ENCODE results near the gene RNF130. TPM values are rescaled to one million over a fixed set of nuclear protein-coding genes. Genes with fewer than 3 reads are reported as not detected.

Gene RNF130
- total RNA-seq, 1 donor, result 194 TPM

DNA sequence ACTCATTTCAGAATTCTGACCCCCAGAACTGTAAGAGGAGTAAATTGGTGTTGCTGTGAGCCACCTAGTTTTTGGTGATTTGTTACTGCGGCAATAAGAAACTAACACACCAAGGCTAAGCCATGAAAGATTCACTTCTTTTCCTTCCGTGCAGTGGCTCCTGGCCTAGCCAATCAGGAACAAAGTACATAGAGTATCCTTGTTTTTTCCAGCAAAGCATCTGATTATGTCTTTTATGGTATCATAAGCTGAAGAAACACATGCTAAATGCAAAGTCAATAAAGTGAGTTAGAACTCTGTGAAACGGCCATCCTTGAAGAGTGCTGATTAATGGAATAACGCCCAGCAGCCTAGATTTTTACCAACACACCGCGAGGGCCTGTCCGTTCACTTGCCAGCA, 11.4 kb downstream of the RNF130 start:
- no peak for DNase-seq (ENCODE audit: low read depth in 2 of 3, low spot score in 2 of 3)

- DNase-seq (ENCODE audit: low read depth in 2 of 3, low spot score in 2 of 3), result no peak
These were observed 12.2 kb downstream of the RNF130 start for GRCh38 chr5:180059326-180059725.

DNA sequence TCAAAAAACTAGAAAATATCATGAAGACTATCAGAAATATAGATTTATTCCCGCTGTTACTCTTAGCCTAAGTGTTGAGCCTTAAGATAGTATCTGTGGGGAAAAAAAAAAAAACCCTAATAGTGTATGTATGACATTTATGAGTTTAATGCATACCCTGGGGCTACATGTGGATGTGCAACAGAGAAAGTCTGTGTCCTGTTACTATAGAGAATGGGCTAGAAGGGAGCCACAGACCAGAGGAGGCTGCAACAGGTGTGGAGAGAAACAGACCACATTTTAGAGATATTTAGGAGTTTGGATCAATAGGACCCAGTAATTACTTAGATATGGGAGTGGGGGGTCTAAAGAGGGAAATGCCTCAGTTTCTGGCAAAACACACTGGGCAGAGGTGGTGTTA, 15.4 kb downstream of the RNF130 start:
- no peak for DNase-seq (ENCODE audit: low read depth in 2 of 3, low spot score in 2 of 3)

DNA sequence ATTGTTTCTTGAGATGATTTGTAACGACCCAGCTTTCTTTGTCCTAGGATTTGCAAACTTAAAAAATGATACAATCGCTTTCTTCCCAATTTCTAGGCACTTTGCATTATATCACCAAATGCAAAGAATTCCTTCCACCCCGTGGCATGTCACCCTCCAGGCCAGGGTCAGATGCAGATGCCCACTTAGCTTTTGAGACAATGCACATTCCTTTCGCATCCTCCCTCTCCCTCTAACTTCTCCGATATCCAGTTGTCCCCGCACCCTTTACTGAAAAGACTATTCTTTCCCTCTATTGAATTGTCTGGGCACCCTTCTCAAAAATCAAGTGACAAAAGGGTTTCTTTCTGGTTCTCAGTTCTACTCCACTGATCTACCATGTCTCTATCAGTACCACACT, 17.3 kb downstream of the RNF130 start:
- DNase-seq (ENCODE audit: low read depth in 2 of 3, low spot score in 2 of 3), result no peak

- DNase-seq (ENCODE audit: low read depth in 2 of 3, low spot score in 2 of 3), result no peak
These were observed 18.4 kb downstream of the RNF130 start for GRCh38 chr5:180053061-180053602.

GRCh38 chr5:180052211-180052818, 19.2 kb downstream of the RNF130 start:
- no peak for DNase-seq (ENCODE audit: low read depth in 2 of 3, low spot score in 2 of 3)

DNA sequence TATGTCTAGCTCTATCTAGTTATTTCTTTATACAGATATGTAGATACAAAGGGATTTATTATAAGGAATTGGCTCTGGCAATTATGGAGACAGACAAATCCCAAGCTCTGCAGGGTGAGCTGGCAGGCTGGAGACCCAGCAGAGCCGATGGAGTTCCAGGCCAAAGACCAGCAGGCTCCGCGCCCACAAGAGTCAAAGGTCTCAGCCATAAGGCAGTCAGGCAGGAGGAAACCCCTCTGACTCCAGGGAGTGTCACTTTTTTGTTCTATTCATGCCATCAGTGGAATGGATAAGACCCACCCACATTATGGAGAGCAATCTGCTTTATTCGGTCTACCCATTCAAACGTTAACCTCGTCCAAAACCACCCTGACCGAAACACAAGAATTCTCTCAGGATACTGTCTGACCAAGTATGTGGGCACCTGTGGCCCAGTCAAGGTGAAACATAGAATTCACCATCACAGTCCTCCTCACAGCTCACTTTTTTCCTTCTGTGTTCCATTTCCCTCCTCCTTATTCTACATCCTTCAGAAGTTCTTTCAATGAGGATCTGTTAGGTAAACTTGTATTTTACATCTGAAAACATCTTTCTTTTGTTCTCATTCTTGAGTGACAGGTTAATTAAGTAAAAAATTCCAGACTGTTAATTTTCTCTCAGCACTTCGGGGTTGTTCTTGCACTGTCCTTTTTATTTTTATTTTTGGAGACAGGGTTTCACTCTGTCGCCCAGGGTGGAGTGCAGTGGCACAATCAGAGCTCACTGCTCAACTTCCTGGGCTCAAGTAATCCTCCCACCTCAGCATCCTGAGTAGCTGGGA, 21.2 kb downstream of the RNF130 start:
- no peak for DNase-seq (ENCODE audit: low read depth in 2 of 3, low spot score in 2 of 3)

DNA sequence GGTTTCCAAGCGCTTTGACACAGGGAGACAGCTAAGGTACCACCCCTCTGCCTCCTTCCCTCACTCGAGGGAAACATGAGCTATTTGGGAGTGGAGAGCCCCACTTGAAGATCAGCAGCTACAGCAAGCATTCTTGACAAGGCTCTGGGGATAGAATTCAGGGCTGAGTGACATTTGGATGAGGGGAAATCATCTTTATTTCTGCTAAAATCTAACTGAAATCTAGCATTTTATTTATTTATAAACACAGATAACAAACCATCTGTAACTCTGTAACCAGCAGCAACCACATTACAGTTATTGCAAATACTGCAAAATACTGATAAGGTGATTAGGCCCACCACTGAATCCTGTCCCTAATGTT, 22.4 kb downstream of the RNF130 start:
- peak in 2 of 3 donors; percentile 44 to 72 for DNase-seq (ENCODE audit: low read depth in 2 of 3, low spot score in 2 of 3)

DNA sequence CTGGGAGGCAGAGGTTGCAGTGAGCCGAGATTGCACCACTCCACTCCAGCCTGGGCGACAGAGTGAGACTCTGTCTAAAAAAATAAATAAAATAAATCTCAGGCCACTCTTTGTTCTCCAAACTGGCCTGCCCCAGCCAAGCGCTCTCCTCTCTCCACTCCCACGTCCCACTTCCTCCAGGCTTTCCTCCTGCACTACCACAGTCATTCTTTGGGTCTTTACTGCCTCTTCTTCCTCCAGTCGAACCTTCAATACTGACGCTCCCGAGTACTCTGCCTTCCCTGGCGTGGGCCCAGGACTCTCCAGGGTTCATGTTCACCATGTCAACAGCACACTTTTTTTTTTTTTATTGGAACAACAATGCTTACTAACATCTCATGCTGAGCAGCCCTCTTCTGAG, 23.9 kb downstream of the RNF130 start:
- no peak for DNase-seq (ENCODE audit: low read depth in 2 of 3, low spot score in 2 of 3)

GRCh38 chr5:180046656-180047055, 24.9 kb downstream of the RNF130 start:
- no peak for DNase-seq (ENCODE audit: low read depth in 2 of 3, low spot score in 2 of 3)

DNA sequence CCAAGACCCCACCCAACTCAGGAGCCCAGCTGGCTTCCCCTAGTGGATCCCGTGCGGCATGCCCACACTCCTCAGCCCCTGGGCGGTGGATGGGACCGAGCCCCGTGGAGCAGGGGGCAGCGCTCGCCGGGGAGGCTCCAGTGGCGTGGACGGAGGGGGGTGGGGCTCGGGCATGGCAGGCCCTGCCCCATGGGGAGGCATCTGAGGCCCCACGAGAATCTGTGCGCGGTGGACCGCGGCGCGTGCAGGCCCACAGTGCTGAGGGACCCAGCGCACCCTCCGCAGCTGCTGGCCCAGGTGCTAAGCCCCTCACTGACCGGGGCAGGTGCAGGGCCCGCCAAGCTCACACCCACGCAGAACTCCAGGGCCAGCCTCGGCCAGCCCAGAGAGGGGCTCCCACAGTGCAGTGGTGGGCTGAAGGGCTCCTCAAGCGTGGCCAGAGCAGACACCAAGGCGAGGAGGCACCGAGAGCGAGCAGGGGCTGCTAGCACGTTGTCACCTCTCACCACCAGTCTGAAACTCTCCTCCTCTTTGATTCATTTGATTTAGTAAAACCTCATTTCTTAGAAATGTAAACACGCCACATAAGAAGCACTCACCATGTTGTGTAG, 25.6 kb downstream of the RNF130 start:
- DNase-seq (ENCODE audit: low read depth in 2 of 3, low spot score in 2 of 3), result no peak

DNA sequence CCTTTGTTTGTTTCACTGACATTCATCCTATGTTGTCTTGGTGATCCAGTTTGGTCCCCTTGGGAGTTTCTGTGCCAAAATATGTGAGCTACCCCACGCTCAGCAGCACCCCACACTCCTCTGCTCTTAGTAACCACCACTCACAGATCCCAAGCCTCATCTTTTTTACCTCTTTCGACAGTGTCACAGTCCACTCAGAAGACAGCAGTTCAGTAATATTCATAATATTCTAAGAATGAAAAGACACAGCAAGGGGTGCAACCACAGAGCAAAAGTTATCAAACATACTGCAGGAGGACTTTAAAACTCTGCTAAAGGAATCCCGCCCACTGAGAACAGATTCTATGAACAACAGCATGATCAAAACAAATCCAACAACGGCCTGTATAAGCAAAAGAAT, 28.2 kb downstream of the RNF130 start:
- DNase-seq (ENCODE audit: low read depth in 2 of 3, low spot score in 2 of 3), result no peak

- DNase-seq (ENCODE audit: low read depth in 2 of 3, low spot score in 2 of 3), result no peak
These were observed 30.0 kb downstream of the RNF130 start for GRCh38 chr5:180041301-180042274.

DNA sequence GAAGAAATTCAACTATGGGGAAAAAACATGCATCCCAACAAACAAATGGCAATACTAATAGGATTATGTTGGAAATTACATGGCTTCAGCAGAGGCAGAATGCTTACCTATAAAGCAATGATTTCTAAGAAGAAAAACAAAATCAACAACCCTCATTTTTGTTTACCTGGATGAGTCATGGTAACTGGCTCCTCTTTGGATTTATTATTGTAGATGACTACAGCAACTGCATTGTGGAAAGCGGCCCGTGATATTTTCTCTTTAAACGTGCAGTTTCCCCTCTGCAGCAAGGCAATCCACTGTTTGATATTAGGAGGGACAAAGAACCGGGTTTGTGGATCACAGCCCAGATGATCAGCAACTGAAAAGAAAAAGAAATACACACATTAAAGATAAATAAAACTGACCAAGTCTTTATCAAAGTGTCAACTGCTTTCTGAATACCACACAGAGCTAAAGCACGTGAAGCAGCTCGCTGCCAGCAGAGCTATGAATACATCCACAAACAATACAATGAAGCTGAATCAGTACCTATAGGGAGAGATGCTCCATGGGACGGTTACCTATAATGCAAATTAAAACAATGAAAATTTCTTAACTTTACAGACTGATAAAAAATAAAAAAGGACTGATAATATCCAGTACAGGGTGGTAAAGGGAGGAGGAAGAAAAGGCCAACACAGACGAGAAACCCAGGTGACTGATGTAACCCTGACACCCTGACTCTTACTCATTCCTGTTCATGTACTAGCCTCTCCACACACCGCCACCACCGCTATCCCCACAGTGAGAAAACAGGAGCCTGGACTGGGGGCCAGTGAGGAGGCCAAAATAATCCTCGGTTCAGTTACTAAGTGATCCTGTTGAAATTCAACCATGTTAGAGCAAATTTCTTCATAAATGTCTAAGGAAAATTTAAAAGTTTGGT, 31.0 kb downstream of the RNF130 start:
- no peak for DNase-seq (ENCODE audit: low read depth in 2 of 3, low spot score in 2 of 3)

DNA sequence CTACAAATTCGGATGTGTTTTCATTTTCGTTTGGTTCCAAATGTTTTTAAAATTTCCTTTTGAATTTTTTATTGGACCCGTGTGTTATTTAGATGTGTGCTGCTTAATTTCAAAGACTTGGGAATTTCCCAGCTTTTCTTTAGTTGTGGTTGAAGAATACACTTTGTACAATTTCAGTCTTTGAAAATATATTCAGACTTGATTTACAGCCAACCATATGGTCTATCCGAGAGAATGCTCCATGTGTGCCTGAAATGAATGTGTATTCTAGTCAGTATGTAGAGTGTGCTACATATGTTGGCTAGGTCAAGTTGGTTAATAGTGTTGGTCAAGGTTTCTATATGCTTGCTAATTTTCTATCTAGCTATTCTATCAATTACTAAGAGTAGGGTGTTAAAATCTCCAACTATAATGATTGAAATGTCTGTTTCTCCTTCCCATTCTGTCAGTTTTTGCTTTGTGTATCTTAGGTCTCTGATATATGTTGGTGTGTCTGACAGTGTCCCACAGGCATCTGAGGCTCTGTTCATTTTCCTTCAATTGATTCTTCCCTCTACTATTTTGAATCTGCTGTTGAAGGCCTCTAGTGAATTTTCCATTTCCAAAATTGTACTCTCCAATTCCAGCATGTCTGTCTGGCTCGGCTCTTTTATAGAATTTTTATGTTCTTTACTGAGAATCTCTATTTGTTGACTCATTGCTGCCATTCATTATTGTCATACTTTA, 36.2 kb downstream of the RNF130 start:
- DNase-seq (ENCODE audit: low read depth in 2 of 3, low spot score in 2 of 3), result peak in 1 of 3 donors; percentile 25

- no peak for DNase-seq (ENCODE audit: low read depth in 2 of 3, low spot score in 2 of 3)
These were observed 37.0 kb downstream of the RNF130 start for GRCh38 chr5:180034564-180034963.

DNA sequence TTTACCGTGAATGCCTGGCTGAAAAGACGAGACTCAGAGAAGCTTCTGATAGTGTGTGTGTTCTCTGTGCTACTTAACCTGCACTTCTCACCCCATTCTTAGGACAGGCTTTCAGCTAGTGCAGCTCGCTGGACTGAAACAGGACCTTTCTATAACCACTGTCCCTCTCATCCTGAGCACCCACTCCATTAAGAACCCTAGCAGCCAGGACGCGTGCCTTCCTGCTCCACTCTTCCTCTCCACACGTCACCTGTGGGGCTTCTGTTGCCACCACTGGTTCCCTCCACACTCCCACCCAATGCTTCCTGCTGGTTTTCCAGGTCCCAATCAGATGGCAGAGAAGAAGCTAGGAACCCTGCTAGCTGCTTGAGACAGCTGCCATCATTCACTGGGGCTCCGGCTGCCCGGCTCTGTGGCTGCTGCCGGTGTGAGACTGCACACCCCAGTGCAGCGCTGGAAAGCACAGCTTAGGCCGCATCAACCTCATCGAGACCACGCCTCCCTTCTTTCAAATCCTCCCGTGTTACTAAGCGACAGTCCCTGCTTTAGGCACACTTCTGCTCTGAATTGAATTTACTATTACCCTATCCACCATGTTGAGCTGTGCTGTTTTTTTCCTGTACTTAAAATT, 44.0 kb downstream of the RNF130 start:
- no peak for DNase-seq (ENCODE audit: low read depth in 2 of 3, low spot score in 2 of 3)

DNA sequence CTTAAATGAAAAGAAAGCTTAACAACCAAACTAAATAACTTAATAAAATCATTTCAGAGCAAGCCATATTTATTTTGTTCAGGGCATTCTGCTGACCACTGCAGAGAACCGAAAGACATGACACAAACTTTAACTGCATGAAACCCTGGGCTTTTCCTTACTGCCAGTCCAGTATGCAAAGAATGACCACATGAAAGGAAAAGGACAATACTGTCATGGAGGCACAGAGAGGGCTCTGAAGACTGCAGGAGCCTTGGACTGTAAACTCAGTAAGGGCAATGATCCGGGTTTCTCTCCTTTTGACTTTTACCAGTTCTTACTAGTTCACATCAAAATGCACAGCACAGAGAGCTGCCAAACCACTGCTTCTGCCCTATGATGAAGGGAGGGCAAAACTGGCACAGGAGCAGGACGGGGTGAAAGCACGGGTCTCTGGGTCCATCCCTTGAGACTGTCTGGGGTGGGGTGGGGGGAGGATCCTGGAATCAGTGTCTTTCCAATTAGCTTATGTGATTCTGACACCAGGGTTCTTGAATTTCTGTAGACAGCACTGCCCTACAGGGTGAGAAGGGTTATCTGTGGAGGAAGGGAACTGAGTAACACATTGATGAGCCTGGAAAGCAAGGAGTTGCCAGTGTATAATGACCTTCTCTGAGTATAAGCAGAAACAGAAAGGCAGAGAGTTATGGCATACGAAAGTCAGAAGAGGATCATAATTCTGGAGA, 44.7 kb downstream of the RNF130 start:
- no peak for DNase-seq (ENCODE audit: low read depth in 2 of 3, low spot score in 2 of 3)
